Endothelial cell of umbilical vein (primary cell): ENCODE results near the gene FIS1.

Experiments
- CTCF ChIP-seq, 2 donors: IDR thresholded peaks; 1 replicate in 1 of 2; 2 replicates in 1 of 2; pipeline ENCODE4 v1.5.1; 2011; ENCODE audit warnings: low read length in 2 of 2, mild to moderate bottlenecking in 2 of 2, moderate library complexity in 2 of 2, control low read depth in 1 of 2, inconsistent platforms in 1 of 2, low read depth in 1 of 2; ENCODE audit not compliant: insufficient read depth in 1 of 2; ENCODE audit errors: extremely low read depth in 1 of 2
- EZH2 ChIP-seq: IDR thresholded peaks from 2 replicates; pipeline ENCODE4 v1.6.1; 2012; ENCODE audit warnings: borderline replicate concordance, low read depth, mild to moderate bottlenecking, moderate library complexity, low read length, inconsistent platforms; ENCODE audit not compliant: severe bottlenecking
- FOS ChIP-seq: IDR thresholded peaks from 2 replicates; pipeline ENCODE4 v1.6.1; 2011; ENCODE audit warnings: mild to moderate bottlenecking, low read length, moderate library complexity, borderline replicate concordance; ENCODE audit not compliant: insufficient read depth
- GATA2 ChIP-seq: IDR thresholded peaks from 2 replicates; pipeline ENCODE4 v1.7.0; 2011; ENCODE audit warnings: low read depth, mild to moderate bottlenecking, moderate library complexity, mixed read lengths, low read length; ENCODE audit not compliant: insufficient read length, insufficient read depth
- JUN ChIP-seq: IDR thresholded peaks from 2 replicates; pipeline ENCODE4 v1.6.1; 2011; ENCODE audit warnings: borderline replicate concordance, low read depth; ENCODE audit not compliant: insufficient read length, insufficient read depth
- MAX ChIP-seq: IDR thresholded peaks from 2 replicates; pipeline ENCODE4 v1.6.1; 2011; ENCODE audit not compliant: insufficient read depth, insufficient read length
- MYC ChIP-seq: IDR thresholded peaks from one replicate; pipeline ENCODE4 v1.6.1; 2011; ENCODE audit warnings: mild to moderate bottlenecking, low read depth, low read length
- POLR2A ChIP-seq: IDR thresholded peaks from 2 replicates; pipeline ENCODE4 v1.6.1; 2012; ENCODE audit warnings: low read depth, mild to moderate bottlenecking, control low read depth, low read length
- POLR2AphosphoS5 ChIP-seq: IDR thresholded peaks from 2 replicates; pipeline ENCODE4 v1.6.1; 2012; ENCODE audit warnings: low read depth, mild to moderate bottlenecking, control low read depth, low read length, moderate library complexity; ENCODE audit not compliant: insufficient read depth

GRCh38 chr7:101234636-101235035 lies 10.2 kb downstream of the FIS1 start:
- TF ChIP-seq POLR2A (no peak), CTCF (IDR thresholded peaks at IDR 0.05; ENCODE audit: extremely low read depth in 1 of 2, insufficient read depth in 1 of 2, low read depth in 1 of 2, low read length in 2 of 2) (no peak), GATA2 (no peak), FOS (no peak), EZH2 (no peak), MYC (no peak), POLR2AphosphoS5 (no peak), MAX (no peak), JUN (no peak)
